ENCODE measurements around the gene OR2AG2.

GRCh38 chr11:6746086-6746618, 25.6 kb downstream of the OR2AG2 start:
- no peak for TF ChIP-seq CTCF (IDR thresholded peaks at IDR 0.05)
- TF ChIP-seq SIN3A (IDR thresholded peaks at IDR 0.05; ENCODE audit: borderline replicate concordance, insufficient read depth, low read depth, low read length), result no peak
- TF ChIP-seq POLR2AphosphoS5 (IDR thresholded peaks at IDR 0.05; ENCODE audit: low read depth, low read length), result no peak
- TF ChIP-seq TCF7L2 (IDR thresholded peaks at IDR 0.05; ENCODE audit: low read depth, low read length), result no peak

Data from Panc1 (cell line).